HG03378 (cell line): ENCODE measurements around the gene TDRD9.

Source experiments
- ATAC-seq: cut with Tn5 transposase; IDR thresholded peaks from one replicate; pipeline ENCODE4 v1.9.1; 2021; ENCODE audit warnings: mild to moderate bottlenecking, moderate library complexity; ENCODE audit not compliant: unreplicated experiment

The TDRD9 gene

DNA sequence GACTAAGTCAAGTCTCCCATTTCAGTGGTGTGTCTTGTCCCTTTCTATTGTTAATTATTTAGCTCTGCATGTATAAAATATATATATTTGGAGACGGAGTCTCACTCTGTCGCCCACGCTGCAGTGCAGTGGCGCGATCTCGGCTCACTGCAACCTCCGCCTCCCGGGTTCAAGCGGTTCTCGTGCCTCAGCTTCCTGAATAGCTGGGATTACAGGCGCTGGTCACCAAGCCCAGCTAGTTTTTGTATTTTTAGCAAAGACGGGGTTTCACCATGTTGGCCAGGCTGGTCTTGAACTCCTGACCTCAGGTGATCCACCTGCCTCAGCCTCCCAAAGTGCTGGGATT, 6.4 kb upstream of the TDRD9 start:
- peak; percentile 12 for ATAC-seq

GRCh38 chr14:103923863-103924262, 4.4 kb upstream of the TDRD9 start:
- no peak for ATAC-seq

GRCh38 chr14:103925316-103925715, 2.9 kb upstream of the TDRD9 start:
- ATAC-seq = no peak

DNA sequence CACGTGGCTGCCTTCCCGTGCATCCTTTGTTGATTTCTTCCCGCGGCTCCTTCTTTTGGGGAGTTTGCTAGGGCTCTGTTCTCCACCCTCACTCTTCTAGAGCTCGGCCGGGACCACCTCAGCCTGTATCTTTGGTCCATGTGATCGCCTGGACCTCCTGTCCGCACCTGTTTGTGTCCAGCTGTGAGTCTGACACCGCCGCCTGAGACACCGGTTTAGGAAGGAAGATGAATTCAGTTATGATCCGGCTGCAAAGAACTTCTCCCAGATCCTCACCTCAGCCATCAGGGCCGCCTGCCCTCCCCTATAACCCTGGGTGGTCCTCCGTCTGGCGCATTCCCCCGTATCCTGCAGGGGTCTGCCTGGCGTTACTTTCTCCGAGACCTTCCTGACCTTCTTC, 690 bp upstream of the TDRD9 start:
- ATAC-seq = no peak

DNA sequence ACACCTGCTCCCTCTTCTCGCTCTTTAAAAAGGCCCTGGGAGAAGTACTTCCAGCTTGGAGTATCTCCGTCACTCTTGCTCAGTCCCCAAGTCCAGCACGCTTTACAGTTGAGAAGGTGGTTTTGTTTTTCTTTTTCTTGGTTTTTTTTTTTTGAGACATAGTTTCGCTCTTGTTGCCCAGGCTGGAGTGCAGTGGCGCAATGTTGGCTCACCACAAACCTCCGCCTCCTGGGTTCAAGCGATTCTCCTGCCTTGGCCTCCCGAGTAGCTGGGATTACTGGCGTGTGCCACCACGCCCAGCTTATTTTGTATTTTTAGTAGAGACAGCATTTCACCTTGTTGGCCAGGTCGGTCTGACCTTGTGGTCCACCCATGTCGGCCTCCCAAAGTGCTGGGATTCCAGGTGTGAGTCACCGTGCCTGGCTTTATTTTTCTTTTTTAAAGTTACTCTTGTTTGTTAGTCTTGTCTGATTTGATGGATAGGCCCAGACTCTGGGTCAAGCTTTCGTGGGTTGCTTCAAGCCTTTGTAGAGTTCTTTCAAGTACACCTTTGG, 1.9 kb downstream of the TDRD9 start:
- no peak for ATAC-seq

- ATAC-seq = no peak
Measured at GRCh38 chr14:103931422-103931821, 3.2 kb downstream of the TDRD9 start.

GRCh38 chr14:103932791-103933490, 4.7 kb downstream of the TDRD9 start:
- no peak for ATAC-seq

GRCh38 chr14:103935102-103935501, 6.8 kb downstream of the TDRD9 start:
- ATAC-seq = no peak

DNA sequence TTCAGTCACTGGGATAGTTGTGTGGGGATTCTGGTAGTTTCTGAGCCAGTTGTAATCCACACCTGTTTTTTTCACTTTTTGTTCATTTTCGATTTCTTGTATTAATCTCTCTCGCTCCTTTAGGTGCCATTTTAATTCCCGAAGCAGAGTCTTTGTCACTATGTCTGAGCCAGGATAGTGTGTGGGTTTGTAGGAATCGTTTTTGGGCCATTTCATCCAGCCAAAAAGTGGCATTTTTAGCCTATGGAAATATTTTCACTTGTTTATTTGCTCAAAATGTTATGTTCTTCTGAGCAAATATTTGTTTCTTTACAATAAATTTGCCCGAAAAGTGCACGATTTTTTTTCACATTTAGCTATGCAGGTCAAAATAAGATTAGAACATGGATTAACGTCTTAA, 13.2 kb downstream of the TDRD9 start:
- no peak for ATAC-seq

- no peak for ATAC-seq
Measured at GRCh38 chr14:103941973-103942736, 13.9 kb downstream of the TDRD9 start, which contains the start of gene RD3L. Gene RD3L, minus strand, starts transcription at chr14:103942529. Its CDS starts 834 bp downstream, at chr14:103941695.

- no peak for ATAC-seq
Measured at GRCh38 chr14:103943673-103944072, 15.4 kb downstream of the TDRD9 start.

GRCh38 chr14:103946975-103947374, 18.7 kb downstream of the TDRD9 start:
- no peak for ATAC-seq

GRCh38 chr14:103948442-103948841, 20.2 kb downstream of the TDRD9 start:
- no peak for ATAC-seq

DNA sequence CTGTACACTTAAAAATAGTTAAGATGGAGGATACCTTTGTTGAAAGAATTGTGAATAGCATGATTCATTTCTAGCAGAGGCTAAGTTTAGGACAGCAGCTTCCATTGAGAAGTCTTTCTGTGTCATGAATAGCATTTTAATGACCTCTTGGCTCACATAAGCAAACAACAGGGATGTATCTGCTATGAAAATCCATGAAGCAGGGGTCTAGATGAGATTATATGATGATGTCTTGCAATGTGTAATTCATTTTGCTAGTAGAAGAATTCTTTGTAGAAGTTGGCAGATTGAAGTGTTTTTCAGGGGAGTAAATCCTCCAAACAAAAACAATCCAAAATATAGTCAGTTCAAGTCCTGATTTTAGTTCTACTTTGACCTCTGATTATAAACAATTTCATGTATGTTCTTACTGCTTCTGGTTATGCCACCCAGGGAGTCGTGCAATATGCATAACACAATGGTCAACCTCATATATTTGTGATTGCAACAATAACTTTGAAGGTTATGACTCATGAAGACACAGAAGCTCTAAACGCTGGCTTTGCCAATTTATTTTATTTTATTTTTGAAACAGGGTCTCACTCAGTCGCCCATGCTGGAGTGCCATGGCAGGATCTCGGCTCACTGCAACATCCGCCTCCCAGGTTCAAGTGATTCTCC, 21.0 kb downstream of the TDRD9 start:
- no peak for ATAC-seq

GRCh38 chr14:103960457-103961055, 32.3 kb downstream of the TDRD9 start:
- no peak for ATAC-seq

GRCh38 chr14:103961928-103962578, 33.8 kb downstream of the TDRD9 start:
- ATAC-seq = no peak

GRCh38 chr14:103966631-103967030, 38.4 kb downstream of the TDRD9 start:
- no peak for ATAC-seq

DNA sequence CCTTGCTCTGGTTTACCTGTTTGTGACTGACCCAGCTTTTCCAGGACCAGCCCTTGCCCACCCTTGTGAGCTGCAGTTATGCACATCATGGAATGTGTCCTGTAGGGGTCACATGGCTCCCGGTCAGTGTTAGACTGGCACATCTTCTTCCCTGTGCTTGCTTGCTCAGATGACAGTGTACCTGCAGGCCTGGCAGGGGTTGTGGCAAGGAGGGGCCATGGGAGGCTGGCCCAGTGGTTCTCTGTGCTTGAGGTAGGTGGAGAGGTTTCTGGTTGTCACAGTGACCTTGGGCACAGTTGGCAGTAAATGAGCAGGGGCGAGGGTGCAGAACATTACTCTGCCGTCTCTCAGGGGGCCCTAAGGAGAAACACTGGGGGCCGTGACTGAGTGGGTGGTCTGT, 41.7 kb downstream of the TDRD9 start:
- no peak for ATAC-seq

DNA sequence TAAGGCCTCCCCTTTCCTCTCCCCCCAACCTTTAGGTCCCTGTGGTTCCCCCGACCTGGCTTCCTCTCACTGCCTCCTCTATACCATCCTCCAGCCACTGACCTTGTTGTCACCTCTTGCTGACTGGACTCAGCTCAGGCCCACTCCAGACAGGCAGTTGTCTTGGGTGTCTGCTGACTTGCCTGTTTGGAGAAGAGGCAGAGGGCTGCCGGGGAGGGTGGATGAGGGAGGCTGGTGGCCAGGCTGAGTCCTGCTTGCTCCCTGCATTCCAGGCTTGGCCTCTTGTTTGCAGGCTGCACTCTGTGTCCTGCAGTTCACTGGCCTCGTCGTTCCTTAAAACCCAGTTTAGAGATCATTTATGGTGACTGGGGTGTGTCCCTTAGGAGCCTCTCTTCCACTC, 45.1 kb downstream of the TDRD9 start:
- ATAC-seq = no peak

- no peak for ATAC-seq
Measured at GRCh38 chr14:103974575-103974974, 46.3 kb downstream of the TDRD9 start.
